GM21528 (cell line): ENCODE results near the gene WDR31.
"Not testable (repeated sequence)": the region's sequence is repeated elsewhere in the genome, so short reads cannot be mapped to it uniquely, and the experiment has no call there.

Experiments used
- ATAC-seq: cut with Tn5 transposase; IDR thresholded peaks from one replicate; pipeline ENCODE4 v1.9.1; 2021; ENCODE audit warnings: mild to moderate bottlenecking, moderate library complexity; ENCODE audit not compliant: unreplicated experiment, low FRiP score

Gene WDR31

DNA sequence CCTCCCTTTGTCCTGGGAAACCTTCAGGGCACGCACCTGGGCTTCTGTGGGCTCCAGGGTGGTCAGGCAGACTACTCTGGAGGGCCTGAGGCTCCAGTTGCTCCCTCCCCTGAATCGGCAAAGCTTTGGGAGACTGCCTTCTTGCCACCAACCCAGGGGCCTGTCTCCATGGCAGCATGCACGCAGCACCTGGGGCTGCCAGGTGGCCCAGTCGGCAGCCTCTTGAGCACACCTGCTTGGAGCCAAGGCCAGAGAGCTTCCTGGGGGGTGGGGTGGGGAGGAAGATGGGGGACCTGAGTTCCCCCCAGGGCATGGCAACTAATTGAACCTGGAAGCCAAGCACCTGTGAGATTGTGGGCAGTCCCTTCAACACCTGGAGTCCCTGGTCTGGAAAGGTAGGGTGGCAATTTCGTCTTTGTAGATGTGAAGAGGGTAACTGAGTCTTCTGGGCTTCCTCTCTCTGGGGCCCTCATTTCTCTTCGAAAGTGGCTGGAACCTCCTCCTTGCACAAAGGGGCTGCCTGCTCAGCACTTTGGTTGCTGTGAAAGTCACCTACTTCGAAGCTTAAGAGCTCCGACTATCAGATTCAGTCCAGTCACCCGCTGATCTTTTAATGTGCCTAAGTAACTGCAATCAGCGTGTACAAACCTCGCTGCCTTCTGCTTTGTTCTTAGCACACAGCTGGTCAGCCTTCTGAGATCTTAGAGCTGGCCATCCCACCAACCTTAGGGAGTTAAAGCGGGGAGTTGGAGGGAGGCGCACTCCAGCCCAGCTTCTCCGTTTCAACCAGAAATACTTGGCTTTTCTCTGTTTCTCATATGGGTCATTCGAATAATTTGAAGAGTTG, 40.9 kb downstream of the WDR31 start:
- ATAC-seq: no peak

DNA sequence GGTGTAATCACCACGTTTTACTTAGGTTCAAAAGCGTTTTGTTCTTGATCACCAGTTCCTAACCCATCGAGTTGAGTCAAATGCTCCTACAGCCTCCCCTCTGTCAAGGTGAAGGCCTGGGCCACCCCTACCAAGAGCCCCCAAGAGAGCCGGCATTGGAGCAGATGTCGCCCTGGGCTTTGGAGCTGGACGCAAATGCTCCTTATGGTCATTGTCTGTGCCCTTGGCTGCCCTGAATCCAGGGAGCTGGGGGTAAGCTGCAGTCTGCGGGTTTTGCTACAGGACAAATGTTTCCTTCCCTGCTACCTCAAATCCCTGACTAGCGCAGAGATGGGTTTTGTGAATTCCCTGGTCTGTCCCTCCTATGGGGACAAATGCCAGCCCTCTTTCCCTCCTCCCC, 41.8 kb downstream of the WDR31 start:
- no peak for ATAC-seq

DNA sequence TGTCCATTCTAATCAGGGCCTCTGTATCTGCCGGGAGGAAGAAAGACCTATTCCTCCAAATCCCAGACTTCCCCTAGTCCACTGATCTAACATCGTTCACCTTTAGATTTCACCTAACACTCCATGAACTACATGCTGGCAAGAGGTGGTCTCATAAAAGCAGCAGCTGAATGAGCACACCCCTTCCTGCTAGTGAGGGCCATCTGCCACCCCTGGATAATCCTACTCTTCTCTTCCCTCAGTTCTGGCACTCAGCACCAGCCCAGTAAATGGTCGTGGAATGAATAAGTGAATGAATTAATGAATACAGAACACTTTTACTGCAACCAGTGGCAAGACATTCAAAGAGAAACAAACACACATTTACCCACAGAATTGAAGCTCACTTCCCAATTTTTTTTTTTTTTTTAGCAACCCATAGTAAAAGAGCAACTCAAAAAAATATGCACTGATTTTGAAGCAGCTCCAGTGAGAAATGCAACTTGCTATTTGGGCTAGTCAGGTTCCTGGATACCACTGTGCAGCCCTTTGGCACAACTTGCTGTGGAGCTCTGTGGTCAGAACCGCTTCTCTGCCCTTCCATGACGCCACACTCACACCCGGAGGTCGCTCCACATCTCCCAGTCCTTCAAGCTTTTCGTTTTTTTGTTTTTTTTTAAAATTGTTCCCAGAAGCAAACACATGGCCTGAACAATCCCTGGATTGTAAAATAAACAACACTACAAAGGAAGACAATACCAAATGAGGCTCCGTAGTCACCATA, 43.1 kb downstream of the WDR31 start:
- ATAC-seq: no peak

DNA sequence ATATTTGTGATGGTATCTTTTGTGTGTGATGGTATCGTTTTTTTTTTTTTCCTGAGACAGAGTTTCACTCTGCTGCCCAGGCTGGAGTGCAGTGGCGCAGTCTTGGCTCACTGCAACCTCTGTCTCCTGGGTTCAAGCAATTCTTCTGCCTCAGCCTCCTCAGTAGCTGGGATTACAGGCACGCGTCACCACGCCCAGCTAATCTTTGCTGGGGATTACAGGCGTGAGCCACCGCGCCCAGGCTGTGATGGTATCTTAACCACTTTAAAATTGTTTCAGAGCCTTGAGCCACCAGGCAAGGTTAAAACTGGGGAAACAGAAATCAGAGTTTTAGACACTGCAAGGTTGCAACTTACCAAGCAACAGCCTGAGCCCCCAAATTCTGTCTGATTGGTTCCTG, 43.8 kb downstream of the WDR31 start:
- ATAC-seq: not testable (repeated sequence)

DNA sequence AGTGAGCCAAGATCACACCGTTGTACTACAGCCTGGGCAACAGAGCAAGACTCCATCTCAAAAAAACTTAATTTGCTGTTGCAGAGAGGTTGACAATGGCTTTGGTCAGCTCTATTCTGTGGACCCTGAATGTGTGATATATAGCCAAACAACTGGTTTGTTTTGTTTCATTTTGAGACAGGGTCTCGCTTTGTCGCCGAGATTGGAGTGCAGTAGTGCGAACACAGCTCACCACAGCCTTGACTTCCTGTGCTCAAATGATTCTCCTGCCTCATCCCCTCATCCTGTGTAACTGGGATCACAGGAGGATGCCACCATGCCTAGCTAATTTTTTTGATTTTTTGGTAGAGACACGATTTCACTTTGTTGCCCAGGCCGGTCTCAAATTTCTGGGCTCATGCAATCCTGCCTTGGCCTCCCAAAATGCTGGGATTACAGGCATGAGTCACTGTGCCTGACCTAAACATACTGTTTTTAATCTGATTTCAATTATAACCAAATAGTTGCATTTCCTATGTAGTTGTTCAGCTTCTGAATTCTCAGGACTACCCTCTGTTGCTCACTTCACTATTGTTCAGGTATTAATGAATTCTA, 46.7 kb downstream of the WDR31 start:
- ATAC-seq: no peak

DNA sequence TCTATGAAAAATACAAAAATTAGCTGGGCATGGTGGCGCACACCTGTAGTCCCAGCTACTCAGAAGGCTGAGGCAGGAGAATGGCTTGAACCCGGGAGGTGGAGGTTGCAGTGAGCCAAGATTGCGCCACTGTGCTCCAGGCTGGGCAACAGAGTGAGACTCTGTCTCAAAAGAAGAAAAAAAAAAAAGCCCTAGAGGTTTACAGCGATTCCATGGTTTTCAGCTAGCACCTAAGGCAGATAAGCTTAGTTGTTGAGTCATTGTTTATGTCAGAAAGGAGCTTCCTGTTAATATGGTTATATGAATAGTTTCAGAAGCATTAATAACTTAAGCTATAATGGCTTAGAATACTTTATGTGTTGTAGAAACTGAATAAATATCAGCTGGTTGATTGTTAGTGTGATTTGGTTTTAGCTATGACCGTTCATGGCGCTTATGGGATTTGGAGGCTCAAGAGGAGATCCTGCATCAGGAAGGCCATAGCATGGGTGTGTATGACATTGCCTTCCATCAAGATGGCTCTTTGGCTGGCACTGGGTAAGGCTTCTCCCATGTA, 49.9 kb downstream of the WDR31 start:
- no peak for ATAC-seq

DNA sequence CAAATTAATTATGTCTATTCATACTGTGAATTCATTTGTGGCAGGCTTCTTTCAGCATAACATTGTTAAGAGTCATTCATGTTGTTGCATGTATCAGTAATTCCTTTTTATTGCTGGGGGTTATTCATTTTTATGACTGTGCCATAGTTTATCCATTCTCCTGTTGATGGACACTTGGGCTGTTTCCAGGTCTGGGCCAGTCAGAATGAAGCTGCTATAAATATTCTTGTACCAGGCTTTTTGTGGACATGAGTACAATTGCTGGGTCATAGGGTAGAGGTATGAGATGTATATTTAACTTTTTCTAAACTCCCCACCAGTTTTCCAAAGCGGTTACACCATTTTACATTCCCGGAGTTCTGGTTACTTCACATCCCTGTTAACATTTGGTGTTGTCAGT, 51.0 kb downstream of the WDR31 start:
- ATAC-seq: no peak

DNA sequence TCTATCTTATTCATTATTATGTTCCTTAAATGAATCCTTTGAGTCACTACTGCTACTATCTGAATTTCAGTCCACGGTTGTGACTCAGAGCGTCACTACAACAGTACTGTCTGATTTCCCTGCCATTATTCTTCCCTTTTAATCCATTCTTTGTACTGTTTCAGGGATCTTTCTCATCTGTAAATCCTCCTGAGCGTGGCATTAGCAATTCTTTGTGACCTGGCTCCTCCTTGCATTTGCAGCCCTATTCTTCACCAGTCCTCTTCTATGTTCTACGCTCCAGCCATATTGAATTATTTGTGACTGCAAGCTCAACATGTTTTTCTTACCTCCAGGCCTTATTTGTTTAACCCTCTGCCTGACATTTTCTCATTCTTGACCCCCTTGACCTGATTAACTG, 58.7 kb downstream of the WDR31 start:
- no peak for ATAC-seq

DNA sequence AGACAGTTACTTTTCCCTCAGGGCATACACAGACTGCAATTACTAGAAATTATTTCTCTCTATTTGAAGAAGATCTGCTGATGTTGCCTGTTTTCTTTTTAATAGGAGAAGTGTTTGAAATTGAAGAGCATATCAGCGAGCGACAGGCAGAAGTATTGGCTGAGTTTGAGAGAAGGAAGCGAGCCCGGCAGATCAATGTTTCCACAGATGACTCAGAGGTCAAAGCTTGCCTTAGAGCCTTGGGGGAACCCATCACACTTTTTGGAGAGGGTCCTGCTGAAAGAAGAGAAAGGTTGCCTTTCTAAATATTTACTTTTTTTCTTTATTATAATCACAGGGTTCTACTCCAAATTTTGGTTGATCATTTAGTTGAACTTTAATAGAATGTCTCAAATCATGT, 61.2 kb downstream of the WDR31 start:
- ATAC-seq: no peak

DNA sequence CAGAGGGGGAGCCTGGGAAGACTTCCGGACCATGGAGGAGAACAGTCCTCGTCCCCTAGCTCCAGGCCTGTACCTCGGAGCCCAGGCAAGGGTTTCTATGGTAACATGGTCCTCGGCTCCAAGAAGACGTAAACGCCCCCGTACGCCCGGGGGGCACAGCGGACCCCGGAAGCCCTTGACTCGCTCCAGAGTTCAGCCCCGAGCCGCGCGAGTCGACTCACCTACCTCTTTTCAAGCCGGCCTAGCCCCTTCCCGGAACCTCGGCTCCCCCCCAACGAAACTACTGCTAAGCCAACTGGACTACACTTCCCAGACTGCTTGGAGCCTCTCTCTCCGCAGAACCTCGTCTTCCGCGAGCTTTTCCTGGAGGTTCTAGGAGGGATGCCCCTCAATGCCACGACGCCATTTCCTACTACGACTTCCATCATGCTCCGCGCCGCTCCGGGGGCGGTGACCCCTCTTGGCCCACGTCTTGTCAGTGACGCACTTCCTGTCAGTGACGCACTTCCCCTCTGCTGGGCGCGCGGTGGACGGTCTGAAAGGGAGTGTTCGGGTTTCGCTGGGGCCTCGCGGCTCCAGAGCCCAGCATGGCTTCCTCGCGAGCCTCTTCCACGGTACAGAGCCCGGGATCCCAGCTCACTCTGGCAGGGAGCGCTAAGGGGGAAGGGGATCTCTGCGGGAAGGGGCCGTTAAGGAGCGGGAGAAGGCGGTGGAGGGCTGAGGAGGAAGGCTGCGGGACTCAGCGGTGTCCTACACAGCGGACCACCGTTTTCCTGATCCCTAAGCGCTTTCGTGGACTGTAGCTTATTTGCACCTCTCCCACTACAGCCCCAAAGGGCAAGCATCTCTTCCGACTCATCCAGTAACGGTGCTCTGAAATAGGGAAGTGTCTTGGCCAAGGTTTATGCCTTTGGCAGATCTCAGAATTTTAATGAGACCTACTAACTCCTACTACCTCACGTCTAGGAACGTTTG, 64.6 kb downstream of the WDR31 start, which contains the start of the genes CDC26 and PRPF4:
Gene CDC26, minus strand, starts transcription at position 416 of the 975 bp plus-strand sequence. CDS start 3,065 bp downstream, outside the sequence.
Gene PRPF4, plus strand, starts transcription at position 502 of the 975 bp plus-strand sequence. Its CDS starts 86 bp downstream, at position 588.
- ATAC-seq: peak; percentile 97

DNA sequence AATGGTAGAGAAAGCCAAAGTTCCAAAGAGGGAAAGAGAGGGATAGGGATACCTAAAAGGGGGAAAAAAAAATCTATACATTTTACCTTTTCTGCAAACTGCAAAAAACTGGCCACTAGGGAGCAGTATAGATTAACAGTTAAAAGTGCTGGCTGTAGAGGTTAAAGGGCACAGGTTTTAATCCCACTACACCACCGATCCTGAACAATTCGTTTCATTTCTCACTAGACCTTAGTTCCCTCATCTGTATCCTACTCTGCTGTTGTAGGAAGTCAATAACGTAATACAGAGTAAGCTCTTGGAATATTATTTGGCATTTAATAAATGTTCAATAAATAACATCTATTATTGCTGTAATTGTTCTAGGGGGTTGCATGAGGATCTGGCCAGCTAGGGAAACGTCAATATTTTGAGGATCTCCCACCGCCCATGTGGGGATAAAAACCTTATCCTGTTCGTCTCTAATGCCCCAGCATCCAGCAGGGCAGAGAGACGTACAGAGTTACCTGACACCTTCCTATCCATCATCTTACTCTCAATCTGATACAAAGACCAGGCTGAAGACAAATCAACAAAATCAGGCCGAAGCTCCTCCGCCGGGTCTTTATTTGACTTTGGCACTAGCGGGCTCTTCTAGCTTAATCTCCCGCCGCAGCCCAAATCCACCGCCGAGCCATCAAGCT, 65.5 kb downstream of the WDR31 start:
- ATAC-seq: peak; percentile 12

DNA sequence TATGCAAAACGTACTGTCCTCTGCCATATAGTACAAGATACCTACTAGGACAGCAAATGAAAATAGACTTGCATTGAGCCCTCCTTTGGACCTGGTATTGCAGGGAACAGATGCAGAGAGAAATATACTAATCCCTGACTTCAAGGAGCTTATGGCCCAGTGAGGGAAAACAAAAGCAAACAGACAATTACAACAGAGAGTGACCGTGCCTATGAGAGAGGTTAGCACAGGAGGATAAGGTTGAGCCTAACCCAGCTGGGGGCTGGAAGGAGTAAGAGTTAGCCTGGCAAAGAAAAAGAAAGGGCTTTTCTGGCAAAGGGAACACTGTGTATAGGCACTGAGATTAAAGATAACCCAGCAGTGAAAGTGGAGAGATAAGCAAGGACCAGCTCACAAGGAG, 70.2 kb downstream of the WDR31 start:
- ATAC-seq: no peak

DNA sequence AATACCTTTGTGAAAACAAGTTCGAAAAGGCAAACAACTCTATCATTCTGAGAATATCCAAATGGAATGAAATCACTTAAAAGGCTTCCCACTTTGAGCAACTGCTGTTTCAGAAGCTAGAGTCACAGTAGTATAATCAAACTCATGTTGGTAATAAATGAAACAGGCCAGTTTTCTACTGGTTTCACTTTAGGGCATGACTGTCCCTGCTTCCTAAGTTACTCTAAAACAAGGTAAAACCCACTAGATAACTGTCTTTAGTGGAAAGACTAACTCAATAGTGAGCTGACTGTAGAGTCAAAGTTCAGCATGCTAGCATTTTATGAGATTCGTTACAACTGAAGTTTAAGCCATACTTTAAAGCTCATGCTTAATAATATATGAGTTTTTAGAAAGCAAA, 70.7 kb downstream of the WDR31 start:
- ATAC-seq: no peak

DNA sequence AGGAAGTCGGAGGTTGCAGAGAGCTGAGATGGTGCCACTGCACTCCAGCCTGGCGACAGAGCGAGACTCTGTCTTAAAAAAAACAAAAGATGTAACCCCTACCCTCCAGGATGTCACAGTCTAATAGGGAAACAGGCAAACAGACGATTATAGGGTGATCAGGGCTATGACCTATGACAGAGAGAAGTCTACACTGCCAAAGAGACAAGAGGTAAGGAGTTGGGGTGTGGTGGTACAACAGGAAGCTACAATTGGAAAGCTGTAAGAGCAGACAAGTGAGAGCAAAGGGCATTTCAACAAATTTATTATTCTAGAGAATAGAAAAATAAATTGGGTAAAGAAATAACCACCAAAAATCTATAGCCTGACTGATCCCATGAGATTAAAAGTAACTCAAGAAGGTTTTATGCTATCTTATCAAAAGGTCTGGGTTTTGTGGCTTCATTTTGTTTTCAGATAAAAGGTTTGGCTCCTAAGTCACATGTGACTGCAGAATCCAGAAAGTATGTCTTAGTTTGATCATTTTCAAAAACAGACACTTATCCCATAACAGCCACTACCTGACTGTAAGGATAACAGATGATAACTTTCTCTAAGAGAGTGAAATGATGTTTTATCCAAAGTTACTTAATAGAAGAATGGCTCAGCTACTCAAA, 72.0 kb downstream of the WDR31 start:
- no peak for ATAC-seq

DNA sequence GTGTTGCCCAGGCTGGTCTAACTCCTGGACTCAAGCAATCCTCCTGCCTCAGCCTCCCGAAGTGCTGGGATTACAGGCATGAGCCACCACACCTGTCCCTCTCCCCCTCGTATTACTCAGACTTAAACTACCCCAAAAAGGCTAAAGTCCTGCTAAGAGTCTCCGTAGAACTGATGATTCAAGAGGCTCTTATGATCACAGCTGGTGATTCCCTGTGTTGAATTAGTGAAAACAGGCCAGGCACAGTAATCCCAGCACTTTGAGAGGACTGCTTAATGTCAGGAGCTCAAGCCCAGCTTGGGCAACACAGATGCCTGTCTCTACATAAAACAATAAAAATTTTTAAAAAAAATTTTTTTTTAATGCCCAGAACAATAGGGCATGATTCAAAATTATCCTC, 73.9 kb downstream of the WDR31 start:
- no peak for ATAC-seq
